Amygdala (tissue), 56 donors: Measurements from ENCODE around the gene SEC31A.

ENCODE experiments used
- DNase-seq, 56 donors: peaks; one replicate each; lab custom pipeline; 2025; lab: John Stamatoyannopoulos, UW

SEC31A gene

GRCh38 chr4:82774711-82775171 is 116.2 kb downstream of the SEC31A start:
- DNase-seq, result peak in 48 of 56 donors; percentile 13 to 84 (median 47)

- DNase-seq, result peak in 33 of 56 donors; percentile 10 to 79 (median 48)
Measured at GRCh38 chr4:82773057-82773456, 117.9 kb downstream of the SEC31A start.

- peak in 52 of 56 donors; percentile 10 to 93 (median 70) for DNase-seq
Measured at GRCh38 chr4:82770607-82771006, 120.3 kb downstream of the SEC31A start.
